BE2C (cell line): ENCODE measurements around the gene MAGI1.

Source experiments
- DNase-seq: peaks from one replicate; pipeline ENCODE4 v3.0.0-alpha.2; 2020
- H3K27me3 ChIP-seq: fragments of 250-450 bp; sonication (Bioruptor Pico); 2 replicates; pipeline ENCODE4 v1.5.1; 2020; ENCODE audit warnings: mild to moderate bottlenecking
- H3K36me3 ChIP-seq: fragments of 250-450 bp; sonication (Bioruptor Pico); 2 replicates; pipeline ENCODE4 v1.5.1; 2020; ENCODE audit warnings: mild to moderate bottlenecking
- H3K4me1 ChIP-seq: fragments of 250-450 bp; sonication (Bioruptor Pico); 2 replicates; pipeline ENCODE4 v1.5.1; 2020
- H3K4me3 ChIP-seq: 2 replicates; pipeline ENCODE4 v1.5.1; 2011; ENCODE audit warnings: low read depth, low read length
- H3K9me3 ChIP-seq: fragments of 250-450 bp; sonication (Bioruptor Pico); 2 replicates; pipeline ENCODE4 v1.5.1; 2020
- TF ChIP-seq, protein P1 (sequence below): IDR thresholded peaks from 2 replicates; pipeline ENCODE4 v1.5.1; 2012; ENCODE audit warnings: mild to moderate bottlenecking, low read depth, low read length

The MAGI1 gene

DNA sequence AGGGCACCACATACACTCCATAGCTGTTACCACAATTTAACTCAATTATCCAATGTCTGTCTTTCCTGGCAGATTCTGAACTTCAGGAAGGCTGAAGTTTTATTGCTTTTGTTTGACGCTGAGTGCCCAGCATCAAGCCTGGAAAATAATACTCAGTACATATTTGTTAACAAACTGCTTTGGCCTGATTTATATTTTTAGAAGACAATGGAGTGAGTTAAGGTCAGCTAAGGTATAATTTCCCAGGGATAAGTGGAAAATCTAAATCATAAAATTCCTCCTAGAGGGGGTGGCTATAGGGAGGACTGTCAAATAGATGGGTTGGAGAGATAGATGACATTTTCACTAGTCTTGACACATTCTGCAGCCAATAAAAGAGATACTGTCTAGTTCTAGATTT, 691.6 kb downstream of the MAGI1 start:
- DNase-seq: no peak
- no peak overlapping the region for H3K4me3 ChIP-seq
- peaks cover 3% of the 10 kb centered on the region for H3K4me1 ChIP-seq
- H3K36me3 ChIP-seq: no peaks in the 10 kb centered on the region
- TF ChIP-seq, protein P1, sequence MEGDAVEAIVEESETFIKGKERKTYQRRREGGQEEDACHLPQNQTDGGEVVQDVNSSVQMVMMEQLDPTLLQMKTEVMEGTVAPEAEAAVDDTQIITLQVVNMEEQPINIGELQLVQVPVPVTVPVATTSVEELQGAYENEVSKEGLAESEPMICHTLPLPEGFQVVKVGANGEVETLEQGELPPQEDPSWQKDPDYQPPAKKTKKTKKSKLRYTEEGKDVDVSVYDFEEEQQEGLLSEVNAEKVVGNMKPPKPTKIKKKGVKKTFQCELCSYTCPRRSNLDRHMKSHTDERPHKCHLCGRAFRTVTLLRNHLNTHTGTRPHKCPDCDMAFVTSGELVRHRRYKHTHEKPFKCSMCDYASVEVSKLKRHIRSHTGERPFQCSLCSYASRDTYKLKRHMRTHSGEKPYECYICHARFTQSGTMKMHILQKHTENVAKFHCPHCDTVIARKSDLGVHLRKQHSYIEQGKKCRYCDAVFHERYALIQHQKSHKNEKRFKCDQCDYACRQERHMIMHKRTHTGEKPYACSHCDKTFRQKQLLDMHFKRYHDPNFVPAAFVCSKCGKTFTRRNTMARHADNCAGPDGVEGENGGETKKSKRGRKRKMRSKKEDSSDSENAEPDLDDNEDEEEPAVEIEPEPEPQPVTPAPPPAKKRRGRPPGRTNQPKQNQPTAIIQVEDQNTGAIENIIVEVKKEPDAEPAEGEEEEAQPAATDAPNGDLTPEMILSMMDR: no peak
- H3K27me3 ChIP-seq: no peaks in the 10 kb centered on the region
- no peaks in the 10 kb centered on the region for H3K9me3 ChIP-seq

DNA sequence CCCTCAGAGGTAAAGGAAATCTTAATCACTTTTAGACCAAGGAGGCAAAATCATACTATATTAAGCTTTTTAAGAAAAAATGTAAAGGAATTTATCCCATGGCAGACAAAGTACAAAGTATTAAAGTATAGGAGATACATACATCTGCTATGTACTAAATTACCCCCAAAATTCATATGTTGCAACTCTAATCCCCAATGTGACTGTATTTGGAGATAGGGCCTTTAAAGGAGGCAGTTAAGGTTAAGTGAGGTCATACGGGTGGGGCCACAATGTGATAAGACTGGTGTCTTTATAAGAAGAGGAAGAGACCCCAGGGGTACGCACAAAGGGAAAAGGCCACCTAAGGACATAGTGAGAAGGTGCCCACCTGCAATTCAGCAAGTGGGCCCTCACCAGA, 693.9 kb downstream of the MAGI1 start:
- Histone ChIP-seq H3K27me3 (no peaks in the 10 kb centered on the region), H3K4me1 (peaks cover 3% of the 10 kb centered on the region), H3K9me3 (no peaks in the 10 kb centered on the region), H3K4me3 (no peak overlapping the region), H3K36me3 (no peaks in the 10 kb centered on the region)
- no peak for DNase-seq
- TF ChIP-seq, protein P1: no peak

DNA sequence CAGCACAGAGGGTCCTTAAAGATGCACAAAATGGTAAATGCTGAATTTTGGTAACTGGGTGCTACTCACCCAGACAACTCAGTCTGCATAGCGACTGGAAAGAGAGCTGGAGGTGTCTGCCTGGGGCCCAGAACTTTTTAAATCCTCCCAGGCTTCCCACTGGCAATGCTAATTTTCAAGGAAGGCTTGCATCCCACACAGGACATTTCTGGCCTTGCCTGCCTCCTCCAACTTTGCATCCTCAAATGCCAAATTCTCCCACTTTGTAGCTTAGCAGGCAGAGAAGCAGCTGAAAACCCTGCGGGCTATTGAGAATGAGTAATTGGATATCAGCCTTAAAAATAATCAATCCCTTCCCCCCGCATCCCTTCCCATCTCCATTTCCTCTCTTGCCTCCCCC, 694.3 kb downstream of the MAGI1 start:
- Histone ChIP-seq H3K27me3 (no peaks in the 10 kb centered on the region), H3K9me3 (no peaks in the 10 kb centered on the region), H3K4me3 (no peak overlapping the region), H3K36me3 (no peaks in the 10 kb centered on the region), H3K4me1 (peaks cover 3% of the 10 kb centered on the region)
- TF ChIP-seq, protein P1: no peak
- no peak for DNase-seq

DNA sequence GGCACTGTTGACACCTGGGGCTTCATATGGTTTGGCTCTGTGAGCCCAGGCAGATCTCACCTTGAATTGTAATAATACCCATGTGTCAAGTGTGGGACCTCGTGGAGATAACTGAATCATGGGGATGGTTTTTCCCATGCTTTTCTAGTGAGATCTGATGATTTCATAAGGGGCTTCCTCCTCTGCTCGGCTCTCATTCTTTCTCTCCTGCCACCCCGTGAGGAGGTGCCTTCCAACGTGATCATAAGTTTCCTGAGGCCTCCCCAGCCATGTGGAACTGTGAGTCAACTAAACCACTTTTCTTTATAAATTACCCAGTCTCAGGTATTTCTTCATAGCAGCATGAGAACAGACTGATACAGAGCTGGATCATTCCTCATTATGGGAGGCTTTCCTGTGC, 695.0 kb downstream of the MAGI1 start:
- Histone ChIP-seq H3K4me1 (peaks cover 3% of the 10 kb centered on the region), H3K36me3 (no peaks in the 10 kb centered on the region), H3K9me3 (no peaks in the 10 kb centered on the region), H3K27me3 (no peaks in the 10 kb centered on the region), H3K4me3 (no peak overlapping the region)
- TF ChIP-seq, protein P1: no peak
- DNase-seq: no peak

DNA sequence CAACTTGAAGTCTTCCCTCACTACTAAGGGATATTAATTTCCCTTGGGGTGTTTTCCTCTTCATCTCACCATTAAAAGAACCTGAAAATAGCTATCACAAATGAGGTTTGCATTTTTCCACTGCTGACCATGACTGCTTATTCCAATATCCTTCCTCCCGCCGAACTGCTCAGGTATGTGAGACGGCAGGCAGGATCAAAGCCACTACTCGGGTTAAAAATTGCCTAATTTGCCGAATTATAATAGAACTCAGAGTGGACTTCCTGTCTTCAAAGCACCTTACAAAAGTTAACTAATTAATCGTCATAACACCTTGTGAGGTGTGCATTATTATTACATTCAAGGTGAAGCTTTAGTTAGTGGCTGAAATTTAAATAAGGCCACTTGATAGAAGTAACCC, 695.7 kb downstream of the MAGI1 start:
- peaks cover 3% of the 10 kb centered on the region for H3K4me1 ChIP-seq
- H3K4me3 ChIP-seq: no peak overlapping the region
- no peaks in the 10 kb centered on the region for H3K27me3 ChIP-seq
- H3K36me3 ChIP-seq: no peaks in the 10 kb centered on the region
- DNase-seq: no peak
- no peaks in the 10 kb centered on the region for H3K9me3 ChIP-seq
- TF ChIP-seq, protein P1: no peak

DNA sequence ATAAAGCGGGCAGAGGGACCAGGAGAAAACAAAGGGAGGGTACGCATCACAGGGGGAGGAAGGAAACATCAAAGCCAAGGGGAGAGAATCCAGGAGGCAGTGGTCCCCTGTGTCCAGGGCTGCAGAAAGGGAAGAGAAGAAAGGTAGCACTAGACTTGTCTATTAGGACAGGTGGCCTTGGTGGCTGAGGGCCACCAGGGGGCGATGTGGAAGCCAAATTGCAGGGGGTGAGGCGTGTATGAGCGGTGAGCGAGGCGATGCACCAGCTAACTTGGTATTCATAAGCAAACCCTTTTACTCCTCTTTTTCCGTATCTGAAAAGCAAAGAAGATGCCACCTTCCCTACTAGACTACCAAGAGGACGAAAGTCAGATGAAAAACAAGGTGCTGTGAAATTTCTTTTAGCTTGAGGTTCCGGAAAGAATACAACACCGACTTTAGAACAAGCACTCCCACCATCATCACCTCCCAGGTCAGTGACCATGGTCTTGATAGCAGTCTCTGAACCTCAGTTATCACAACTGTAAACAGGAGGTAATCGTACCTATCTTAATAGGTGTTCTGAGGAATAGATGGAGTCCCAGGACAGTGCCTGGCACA, 696.5 kb downstream of the MAGI1 start:
- peak; percentile 70 for DNase-seq
- TF ChIP-seq, protein P1: peak; percentile 89
- Histone ChIP-seq H3K27me3 (no peaks in the 10 kb centered on the region), H3K36me3 (no peaks in the 10 kb centered on the region), H3K4me3 (no peak overlapping the region), H3K4me1 (peaks cover 3% of the 10 kb centered on the region), H3K9me3 (no peaks in the 10 kb centered on the region)
